Renal cortical epithelial cell (primary cell): ENCODE measurements around the gene YIF1A. TPM values are rescaled to one million over a fixed set of nuclear protein-coding genes. Genes with fewer than 3 reads are reported as not detected.

ENCODE experiments used
- DNase-seq: peaks from one replicate; pipeline ENCODE4 v3.0.0-alpha.2; 2011; ENCODE audit warnings: low read depth
- total RNA-seq: library from RNA; depleted of rRNA; stranded (reverse); fragments of >200 nt; gene quantifications from 2 replicates; pipeline ENCODE4 v1.2.3, GENCODE V29; 2014

The YIF1A gene
- total RNA-seq, 1 donor from 2014 or later: 87.7 TPM

GRCh38 chr11:66243782-66244535 lies 45.0 kb downstream of the YIF1A start:
- no peak for DNase-seq

GRCh38 chr11:66242095-66242765 lies 46.7 kb downstream of the YIF1A start:
- DNase-seq: no peak

- no peak for DNase-seq
Measured at GRCh38 chr11:66240781-66241136, 48.2 kb downstream of the YIF1A start.

GRCh38 chr11:66239998-66240780 lies 48.8 kb downstream of the YIF1A start:
- no peak for DNase-seq

GRCh38 chr11:66239511-66239910 lies 49.4 kb downstream of the YIF1A start:
- DNase-seq: no peak

GRCh38 chr11:66238786-66239413 lies 50.0 kb downstream of the YIF1A start:
- DNase-seq: no peak

- no peak for DNase-seq
Measured at GRCh38 chr11:66237867-66238266, 51.1 kb downstream of the YIF1A start.

- no peak for DNase-seq
Measured at GRCh38 chr11:66235141-66235540, 53.8 kb downstream of the YIF1A start.

Other genes starting within 250 kb of the YIF1A start
- 0.87 and 1.8 TPM in 2 replicates for gene GAL3ST3, start 240.0 kb downstream of the YIF1A start, total RNA-seq
- gene SF3B2, start 236.8 kb downstream of the YIF1A start, total RNA-seq: 122 and 141 TPM in 2 replicates
- 19.4 and 61.2 TPM in 2 replicates for gene PACS1, start 218.9 kb downstream of the YIF1A start, total RNA-seq
- gene KLC2, start 31.4 kb downstream of the YIF1A start, total RNA-seq: 12.0 and 33.4 TPM in 2 replicates
- gene RAB1B, start 20.5 kb downstream of the YIF1A start, total RNA-seq: 87.3 and 140 TPM in 2 replicates
- gene CNIH2, start 11.0 kb downstream of the YIF1A start, total RNA-seq: 0.15 TPM in 1 of 2 replicates, not detected in the other
- 0.10 TPM in 1 of 2 replicates, not detected in the other for gene TMEM151A, start 2.8 kb upstream of the YIF1A start, total RNA-seq
- under 0.01 TPM in 1 of 2 replicates, not detected in the other for gene CD248, start 27.9 kb upstream of the YIF1A start, total RNA-seq
- 5.9 and 7.4 TPM in 2 replicates for gene RIN1, start 47.3 kb upstream of the YIF1A start, total RNA-seq
- gene BRMS1, start 56.0 kb upstream of the YIF1A start, total RNA-seq: 50.1 and 74.1 TPM in 2 replicates
- 20.7 and 32.2 TPM in 2 replicates for gene B4GAT1, start 58.5 kb upstream of the YIF1A start, total RNA-seq
- 1.4 and 5.3 TPM in 2 replicates for gene SLC29A2, start 82.6 kb upstream of the YIF1A start, total RNA-seq
- not detected in 2 replicates for gene NPAS4, start 131.9 kb upstream of the YIF1A start, total RNA-seq
- 33.3 and 52.4 TPM in 2 replicates for gene MRPL11, start 149.7 kb upstream of the YIF1A start, total RNA-seq
- gene PELI3, start 177.8 kb upstream of the YIF1A start, total RNA-seq: 4.9 and 6.7 TPM in 2 replicates
- 73.6 and 95.2 TPM in 2 replicates for gene DPP3, start 191.3 kb upstream of the YIF1A start, total RNA-seq
- gene BBS1, start 221.5 kb upstream of the YIF1A start, total RNA-seq: 20.7 and 120 TPM in 2 replicates